ENCODE measurements around the gene APBA1. TPM values are rescaled to one million over a fixed set of nuclear protein-coding genes. Genes with fewer than 3 reads are reported as not detected.

The APBA1 gene
- total RNA-seq, 1 donor from 2014 or later = 5.9 TPM

DNA sequence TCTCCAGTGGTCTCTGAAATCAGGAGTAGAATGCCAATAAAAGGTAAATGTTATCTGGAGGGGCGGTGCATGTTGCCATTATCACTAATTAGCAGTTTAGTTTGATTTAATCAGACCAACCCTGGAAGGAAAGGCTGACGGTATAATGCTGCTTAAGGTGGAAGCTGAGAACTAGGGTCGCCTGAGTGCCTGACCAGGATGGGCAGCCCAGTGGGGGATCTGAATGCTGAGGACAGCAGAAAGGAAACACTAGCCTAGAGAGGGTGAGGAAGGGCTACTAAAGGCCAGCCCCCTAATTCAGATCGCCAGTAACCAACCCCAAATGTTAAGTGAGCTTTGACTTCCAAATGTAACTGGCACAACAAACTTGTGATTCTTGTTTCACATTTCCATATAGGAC, 172.2 kb downstream of the APBA1 start:
- H4K20me1 ChIP-seq (ENCODE audit: insufficient read depth, low read length) = no peaks in the 10 kb centered on the region
- no peak overlapping the region for H2AFZ ChIP-seq (ENCODE audit: low read depth, low read length)
- Mint-ChIP-seq H3K4me1 (ENCODE audit: low read depth, unreplicated experiment) (peaks cover 9% of the 10 kb centered on the region), H3K4me3 (ENCODE audit: unreplicated experiment) (no peak overlapping the region), H3K27me3 (ENCODE audit: low read depth, unreplicated experiment) (peaks cover 42% of the 10 kb centered on the region), H3K9me3 (ENCODE audit: unreplicated experiment) (peaks cover 8% of the 10 kb centered on the region), H3K27ac (ENCODE audit: unreplicated experiment) (no peak overlapping the region), H3K36me3 (ENCODE audit: low read depth, unreplicated experiment) (peaks cover 11% of the 10 kb centered on the region)
- H3K4me2 ChIP-seq (ENCODE audit: low read length) = no peak overlapping the region
- H3K27ac ChIP-seq (ENCODE audit: low read depth, low read length) = no peak overlapping the region
- no peak overlapping the region for H3K9ac ChIP-seq (ENCODE audit: low read length)
- no peaks in the 10 kb centered on the region for H3K27me3 ChIP-seq (ENCODE audit: insufficient read depth, low read length)
- H3K79me2 ChIP-seq (ENCODE audit: insufficient read depth, low read length) = no peaks in the 10 kb centered on the region
- H3K4me3 ChIP-seq (ENCODE audit: insufficient read depth, low read depth, low read length) = no peak overlapping the region
- DNase-seq (ENCODE audit: low read depth) (no peak), FAIRE-seq (no peak)
- no peaks in the 10 kb centered on the region for H3K36me3 ChIP-seq (ENCODE audit: insufficient read depth, low read length)
- TF ChIP-seq EZH2 (IDR thresholded peaks at IDR 0.05; ENCODE audit: insufficient read depth, low read length) = no peak
- TF ChIP-seq, protein P1, sequence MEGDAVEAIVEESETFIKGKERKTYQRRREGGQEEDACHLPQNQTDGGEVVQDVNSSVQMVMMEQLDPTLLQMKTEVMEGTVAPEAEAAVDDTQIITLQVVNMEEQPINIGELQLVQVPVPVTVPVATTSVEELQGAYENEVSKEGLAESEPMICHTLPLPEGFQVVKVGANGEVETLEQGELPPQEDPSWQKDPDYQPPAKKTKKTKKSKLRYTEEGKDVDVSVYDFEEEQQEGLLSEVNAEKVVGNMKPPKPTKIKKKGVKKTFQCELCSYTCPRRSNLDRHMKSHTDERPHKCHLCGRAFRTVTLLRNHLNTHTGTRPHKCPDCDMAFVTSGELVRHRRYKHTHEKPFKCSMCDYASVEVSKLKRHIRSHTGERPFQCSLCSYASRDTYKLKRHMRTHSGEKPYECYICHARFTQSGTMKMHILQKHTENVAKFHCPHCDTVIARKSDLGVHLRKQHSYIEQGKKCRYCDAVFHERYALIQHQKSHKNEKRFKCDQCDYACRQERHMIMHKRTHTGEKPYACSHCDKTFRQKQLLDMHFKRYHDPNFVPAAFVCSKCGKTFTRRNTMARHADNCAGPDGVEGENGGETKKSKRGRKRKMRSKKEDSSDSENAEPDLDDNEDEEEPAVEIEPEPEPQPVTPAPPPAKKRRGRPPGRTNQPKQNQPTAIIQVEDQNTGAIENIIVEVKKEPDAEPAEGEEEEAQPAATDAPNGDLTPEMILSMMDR (IDR thresholded peaks at IDR 0.05; ENCODE audit: insufficient read depth, low read depth, low read length) = no peak
- no peaks in the 10 kb centered on the region for H3K9me3 ChIP-seq (ENCODE audit: insufficient read depth, low read depth, low read length)
- peaks cover 8% of the 10 kb centered on the region for H3K4me1 ChIP-seq (ENCODE audit: insufficient read depth, low read length)

DNA sequence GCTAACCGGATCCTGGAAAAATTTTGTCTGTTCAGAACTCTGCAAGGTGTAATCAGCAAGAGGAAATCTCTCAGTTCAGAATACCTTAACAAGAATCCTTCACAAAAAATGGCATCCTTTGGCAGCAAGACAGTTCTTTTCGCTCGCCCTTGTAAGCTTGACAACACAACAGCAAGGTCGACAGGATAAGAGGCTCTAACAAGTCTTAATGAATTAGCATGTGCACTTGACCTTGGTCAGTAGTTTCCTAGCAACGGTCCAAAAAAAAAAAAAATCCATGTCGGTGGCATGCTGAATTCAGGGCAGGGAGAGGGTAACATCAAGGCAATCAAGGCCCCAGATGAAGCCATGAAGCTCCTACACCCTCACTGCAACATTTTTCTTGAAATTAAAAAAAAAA, 172.8 kb downstream of the APBA1 start:
- Mint-ChIP-seq H3K4me3 (ENCODE audit: unreplicated experiment) (no peak overlapping the region), H3K27me3 (ENCODE audit: low read depth, unreplicated experiment) (peaks cover 44% of the 10 kb centered on the region), H3K27ac (ENCODE audit: unreplicated experiment) (no peak overlapping the region), H3K36me3 (ENCODE audit: low read depth, unreplicated experiment) (peaks cover 11% of the 10 kb centered on the region), H3K4me1 (ENCODE audit: low read depth, unreplicated experiment) (peaks cover 9% of the 10 kb centered on the region), H3K9me3 (ENCODE audit: unreplicated experiment) (peaks cover 8% of the 10 kb centered on the region)
- Histone ChIP-seq H3K36me3 (ENCODE audit: insufficient read depth, low read length) (no peaks in the 10 kb centered on the region), H3K27me3 (ENCODE audit: insufficient read depth, low read length) (no peaks in the 10 kb centered on the region), H3K79me2 (ENCODE audit: insufficient read depth, low read length) (no peaks in the 10 kb centered on the region), H3K27ac (ENCODE audit: low read depth, low read length) (no peak overlapping the region), H2AFZ (ENCODE audit: low read depth, low read length) (no peak overlapping the region), H3K4me2 (ENCODE audit: low read length) (no peak overlapping the region), H3K4me1 (ENCODE audit: insufficient read depth, low read length) (peaks cover 8% of the 10 kb centered on the region), H3K9me3 (ENCODE audit: insufficient read depth, low read depth, low read length) (no peaks in the 10 kb centered on the region), H3K4me3 (ENCODE audit: insufficient read depth, low read depth, low read length) (no peak overlapping the region), H4K20me1 (ENCODE audit: insufficient read depth, low read length) (no peaks in the 10 kb centered on the region), H3K9ac (ENCODE audit: low read length) (no peak overlapping the region)
- DNase-seq (ENCODE audit: low read depth) (no peak), FAIRE-seq (no peak)
- TF ChIP-seq, protein P1 (IDR thresholded peaks at IDR 0.05; ENCODE audit: insufficient read depth, low read depth, low read length) = no peak
- no peak for TF ChIP-seq EZH2 (IDR thresholded peaks at IDR 0.05; ENCODE audit: insufficient read depth, low read length)

DNA sequence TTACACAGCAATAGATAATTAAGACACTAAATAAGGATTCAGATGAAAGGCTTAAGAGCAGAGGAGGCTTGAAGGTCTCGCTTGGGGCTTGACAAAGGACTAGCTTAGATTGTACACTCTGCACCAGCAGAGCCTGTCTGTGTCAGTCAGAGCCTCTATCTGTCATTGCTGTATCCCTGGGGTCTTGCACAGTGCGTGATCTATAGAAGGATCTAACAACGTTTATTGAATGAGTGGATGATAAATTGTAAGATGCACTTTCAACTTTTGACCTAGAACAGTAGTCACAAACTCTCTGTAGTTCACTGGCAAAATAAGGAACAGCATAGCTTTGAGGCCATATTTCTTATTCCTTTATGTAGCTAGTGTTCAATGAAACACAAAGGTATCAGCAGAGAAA, 173.7 kb downstream of the APBA1 start:
- no peak overlapping the region for H3K27ac ChIP-seq (ENCODE audit: low read depth, low read length)
- H3K4me3 Mint-ChIP-seq (ENCODE audit: unreplicated experiment) = no peak overlapping the region
- H3K4me1 Mint-ChIP-seq (ENCODE audit: low read depth, unreplicated experiment) = peaks cover 9% of the 10 kb centered on the region
- no peak overlapping the region for H3K4me3 ChIP-seq (ENCODE audit: insufficient read depth, low read depth, low read length)
- H3K9me3 ChIP-seq (ENCODE audit: insufficient read depth, low read depth, low read length) = no peaks in the 10 kb centered on the region
- peaks cover 8% of the 10 kb centered on the region for H3K4me1 ChIP-seq (ENCODE audit: insufficient read depth, low read length)
- no peak overlapping the region for H3K9ac ChIP-seq (ENCODE audit: low read length)
- no peak overlapping the region for H2AFZ ChIP-seq (ENCODE audit: low read depth, low read length)
- peaks cover 11% of the 10 kb centered on the region for H3K36me3 Mint-ChIP-seq (ENCODE audit: low read depth, unreplicated experiment)
- FAIRE-seq (no peak), DNase-seq (ENCODE audit: low read depth) (no peak)
- H3K27me3 ChIP-seq (ENCODE audit: insufficient read depth, low read length) = no peaks in the 10 kb centered on the region
- TF ChIP-seq EZH2 (IDR thresholded peaks at IDR 0.05; ENCODE audit: insufficient read depth, low read length) = no peak
- TF ChIP-seq, protein P1 (IDR thresholded peaks at IDR 0.05; ENCODE audit: insufficient read depth, low read depth, low read length) = no peak
- no peaks in the 10 kb centered on the region for H3K36me3 ChIP-seq (ENCODE audit: insufficient read depth, low read length)
- no peaks in the 10 kb centered on the region for H3K79me2 ChIP-seq (ENCODE audit: insufficient read depth, low read length)
- H3K27me3 Mint-ChIP-seq (ENCODE audit: low read depth, unreplicated experiment) = peaks cover 42% of the 10 kb centered on the region
- peaks cover 6% of the 10 kb centered on the region for H3K9me3 Mint-ChIP-seq (ENCODE audit: unreplicated experiment)
- H4K20me1 ChIP-seq (ENCODE audit: insufficient read depth, low read length) = no peaks in the 10 kb centered on the region
- no peak overlapping the region for H3K27ac Mint-ChIP-seq (ENCODE audit: unreplicated experiment)
- H3K4me2 ChIP-seq (ENCODE audit: low read length) = no peak overlapping the region

Data from astrocyte (in vitro differentiated cells and primary cell).